DND-41 (cell line): ENCODE measurements around the gene THOC5.

Experiments
- EZH2 ChIP-seq: IDR thresholded peaks from 3 replicates; pipeline ENCODE4 v1.6.1; 2012; ENCODE audit warnings: borderline replicate concordance, low read depth, mild to moderate bottlenecking, moderate library complexity, low read length, inconsistent platforms; ENCODE audit not compliant: severe bottlenecking
- TF ChIP-seq, protein P1 (sequence below): IDR thresholded peaks from 2 replicates; pipeline ENCODE4 v1.5.1; 2012; ENCODE audit warnings: borderline replicate concordance, low read length, moderate library complexity, mild to moderate bottlenecking; ENCODE audit not compliant: poor library complexity, severe bottlenecking; ENCODE audit errors: extremely low read depth

DNA sequence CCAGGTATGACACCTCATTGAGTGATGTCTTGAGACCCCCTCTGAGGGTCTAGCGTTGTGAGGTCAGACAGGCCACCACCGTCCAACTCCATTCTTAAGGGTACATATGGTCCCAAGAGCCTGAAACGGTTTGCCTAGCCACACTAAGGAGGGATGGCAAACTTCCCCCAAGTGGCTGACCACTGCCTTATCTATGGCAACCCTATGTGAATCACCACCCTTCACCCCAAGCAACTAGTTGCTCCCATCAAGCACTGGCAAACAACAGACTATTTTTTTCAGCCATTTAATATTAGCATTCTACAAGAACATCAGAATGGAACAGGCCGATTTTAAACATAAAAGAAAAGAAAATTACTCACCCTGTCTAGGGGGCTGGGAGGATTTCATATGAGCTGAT is 22.8 kb downstream of the THOC5 start:
- TF ChIP-seq, protein P1, sequence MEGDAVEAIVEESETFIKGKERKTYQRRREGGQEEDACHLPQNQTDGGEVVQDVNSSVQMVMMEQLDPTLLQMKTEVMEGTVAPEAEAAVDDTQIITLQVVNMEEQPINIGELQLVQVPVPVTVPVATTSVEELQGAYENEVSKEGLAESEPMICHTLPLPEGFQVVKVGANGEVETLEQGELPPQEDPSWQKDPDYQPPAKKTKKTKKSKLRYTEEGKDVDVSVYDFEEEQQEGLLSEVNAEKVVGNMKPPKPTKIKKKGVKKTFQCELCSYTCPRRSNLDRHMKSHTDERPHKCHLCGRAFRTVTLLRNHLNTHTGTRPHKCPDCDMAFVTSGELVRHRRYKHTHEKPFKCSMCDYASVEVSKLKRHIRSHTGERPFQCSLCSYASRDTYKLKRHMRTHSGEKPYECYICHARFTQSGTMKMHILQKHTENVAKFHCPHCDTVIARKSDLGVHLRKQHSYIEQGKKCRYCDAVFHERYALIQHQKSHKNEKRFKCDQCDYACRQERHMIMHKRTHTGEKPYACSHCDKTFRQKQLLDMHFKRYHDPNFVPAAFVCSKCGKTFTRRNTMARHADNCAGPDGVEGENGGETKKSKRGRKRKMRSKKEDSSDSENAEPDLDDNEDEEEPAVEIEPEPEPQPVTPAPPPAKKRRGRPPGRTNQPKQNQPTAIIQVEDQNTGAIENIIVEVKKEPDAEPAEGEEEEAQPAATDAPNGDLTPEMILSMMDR, result no peak
- no peak for TF ChIP-seq EZH2
